A549 (cell line): Measurements from ENCODE around the gene HOXA7. TPM values are rescaled to one million over a fixed set of nuclear protein-coding genes. Genes with fewer than 3 reads are reported as not detected.

Source experiments
- ATAC-seq, 2 experiments: fragments of 200-7000 bp in 1 of 2; fragments of >200 bp in 1 of 2; cut with Nextera tagmentation in 1 of 2; cut with Tn5 transposase in 1 of 2; 3 replicates each; pipeline versions ENCODE4 v1.8.0 to v1.9.1; 2018 to 2020; ENCODE audit warnings: mild to moderate bottlenecking in 1 of 2, moderate library complexity in 1 of 2
- CTCF ChIA-PET: fragments of 300-600 bp; sonication (Branson Sonifier 250); formaldehyde crosslinking; extraction: SDS; loops from one replicate; lab custom pipeline; 2021; ENCODE audit warnings: antibody characterized with exemption, inconsistent platforms; lab: Yijun Ruan, JAX
- POLR2A ChIA-PET: fragments of 350-600 bp; formaldehyde crosslinking; extraction: SDS; loops from one replicate; lab custom pipeline; 2021; ENCODE audit warnings: antibody characterized with exemption, inconsistent platforms; lab: Yijun Ruan, JAX
- DNase-seq, 2 experiments: peaks; one replicate each; pipeline versions ENCODE4 v3.0.0 to v3.0.0-alpha.2; 2011 to 2016; ENCODE audit warnings: low read depth in 1 of 2, low spot score in 1 of 2
- FAIRE-seq: peaks from 2 replicates; lab custom pipeline; 2011; peaks lifted over from hg19 to GRCh38; lab: Jason Lieb, UNC
- H3K27ac ChIP-seq, 2 experiments: fragments of >200 bp; sonication (Bioruptor Twin); formaldehyde crosslinking; 3 replicates each; pipeline ENCODE4 v1.5.1; 2016 to 2017
- H3K4me1 ChIP-seq: fragments of >200 bp; sonication (Bioruptor Twin); formaldehyde crosslinking; 3 replicates; pipeline ENCODE4 v1.6.1; 2016
- H3K4me2 ChIP-seq: fragments of >200 bp; sonication (Bioruptor Twin); formaldehyde crosslinking; 3 replicates; pipeline ENCODE4 v1.6.1; 2016
- H3K4me3 ChIP-seq: fragments of >200 bp; sonication (Bioruptor Twin); formaldehyde crosslinking; 3 replicates; pipeline ENCODE4 v1.5.1; 2016
- H3K9me3 ChIP-seq: fragments of >200 bp; sonication (Bioruptor Twin); formaldehyde crosslinking; 3 replicates; pipeline ENCODE4 v1.6.1; 2016
- ATOH8 ChIP-seq: fragments of 250-450 bp; sonication (Bioruptor Pico); IDR thresholded peaks from 2 replicates; pipeline ENCODE4 v1.5.0; 2020; ENCODE audit warnings: low read depth, mild to moderate bottlenecking, moderate library complexity
- BCL3 ChIP-seq: fragments of >200 bp; sonication (Bioruptor Twin); formaldehyde crosslinking; IDR thresholded peaks from 3 replicates; pipeline ENCODE4 v1.6.1; 2016
- CBX8 ChIP-seq: fragments of 200-600 bp; sonication (generic); IDR thresholded peaks from 2 replicates; pipeline ENCODE4 v1.6.1; 2016
- CTCF ChIP-seq: fragments of >200 bp; sonication (Bioruptor Twin); formaldehyde crosslinking; IDR thresholded peaks from 3 replicates; pipeline ENCODE4 v1.5.1; 2016
- EHMT2 ChIP-seq: fragments of 200-600 bp; sonication (generic); IDR thresholded peaks from 2 replicates; pipeline ENCODE4 v1.6.1; 2016; ENCODE audit warnings: antibody characterized with exemption, low read depth, mild to moderate bottlenecking, moderate library complexity
- FOSL2 ChIP-seq, 2 experiments: fragments of 450-650 bp in 1 of 2; fragments of >200 bp in 1 of 2; sonication (Bioruptor Twin) in 1 of 2; formaldehyde crosslinking; IDR thresholded peaks; 2 replicates each; pipeline versions ENCODE4 v1.5.0 to v1.6.1; 2016 to 2020; ENCODE audit warnings: mild to moderate bottlenecking in 1 of 2, moderate library complexity in 1 of 2
- HOXA7 ChIP-seq: fragments of 250-450 bp; sonication (Bioruptor Pico); IDR thresholded peaks from 2 replicates; pipeline ENCODE4 v1.5.0; 2020; ENCODE audit warnings: mild to moderate bottlenecking, moderate library complexity
- HOXB13 ChIP-seq: fragments of 250-450 bp; sonication (Bioruptor Pico); IDR thresholded peaks from 2 replicates; pipeline ENCODE4 v1.5.0; 2020; ENCODE audit warnings: low read depth, mild to moderate bottlenecking, moderate library complexity
- JUN ChIP-seq, 2 experiments: fragments of >200 bp; sonication (Bioruptor Twin); formaldehyde crosslinking; IDR thresholded peaks; 2 replicates in 1 of 2; 3 replicates in 1 of 2; pipeline ENCODE4 v1.6.1; 2016 to 2017
- JUNB ChIP-seq: fragments of >200 bp; sonication (Bioruptor Twin); formaldehyde crosslinking; IDR thresholded peaks from 2 replicates; pipeline ENCODE4 v1.6.1; 2016
- MAX ChIP-seq: IDR thresholded peaks from 2 replicates; pipeline ENCODE4 v1.6.1; 2012
- MAZ ChIP-seq: fragments of 150-350 bp; IDR thresholded peaks from 2 replicates; pipeline ENCODE4 v1.6.1; 2014; ENCODE audit warnings: antibody characterized with exemption, low read depth, low read length, borderline replicate concordance
- NPAS2 ChIP-seq: fragments of 250-450 bp; sonication (Bioruptor Pico); IDR thresholded peaks from 2 replicates; pipeline ENCODE4 v1.8.0; 2022; ENCODE audit warnings: mild to moderate bottlenecking, moderate library complexity, borderline replicate concordance
- POLR2A ChIP-seq: IDR thresholded peaks from 2 replicates; pipeline ENCODE4 v1.6.1; 2012; ENCODE audit warnings: mild to moderate bottlenecking, low read length
- RNF2 ChIP-seq: fragments of 200-600 bp; sonication (generic); IDR thresholded peaks from 2 replicates; pipeline ENCODE4 v1.6.1; 2016; ENCODE audit warnings: low read depth, mild to moderate bottlenecking, antibody characterized with exemption, moderate library complexity, borderline replicate concordance
- SMC3 ChIP-seq: fragments of >200 bp; sonication (Bioruptor Twin); formaldehyde crosslinking; IDR thresholded peaks from 3 replicates; pipeline ENCODE4 v1.6.1; 2018; ENCODE audit warnings: inconsistent platforms
- TP53 ChIP-seq: fragments of 250-450 bp; sonication (Bioruptor Pico); IDR thresholded peaks from 2 replicates; pipeline ENCODE4 v1.5.0; 2021; ENCODE audit warnings: mild to moderate bottlenecking, moderate library complexity
- ZC3H11A ChIP-seq: fragments of 450-650 bp; IDR thresholded peaks from 2 replicates; pipeline ENCODE4 v1.6.1; 2014; ENCODE audit warnings: antibody characterized with exemption, mild to moderate bottlenecking
- ZSCAN20 ChIP-seq: fragments of 250-450 bp; sonication (Bioruptor Pico); IDR thresholded peaks from 2 replicates; pipeline ENCODE4 v1.8.0; 2022; ENCODE audit warnings: mild to moderate bottlenecking, moderate library complexity
- WGBS: methylation state at CpG from one replicate; pipeline ENCODE4 v1.1.6; 2017; ENCODE audit errors: missing lambda C conversion rate; 5-methylcytosine and 5-hydroxymethylcytosine counted together
- polyA plus RNA-seq, 4 experiments: library from polyadenylated mRNA; depleted of rRNA in 3 of 4; stranded (reverse); fragments of >200 nt; fragmentation: RNase III in 1 of 4; extraction: RNeasy Plus Mini Kit Qiagen cat#74134 plus additional on column Dnase treatment in 1 of 4; gene quantifications; 2 replicates in 3 of 4; 3 replicates in 1 of 4; pipeline ENCODE4 v1.2.3, GENCODE V29; 2011 to 2017

Gene HOXA7
- polyA plus RNA-seq, 2 of the 4 experiments (the other 2 are of a cell fraction): 4.1 to 4.8 TPM

GRCh38 chr7:27175626-27176523 lies 19.4 kb upstream of the HOXA7 start:
- Histone ChIP-seq H3K9me3 (no peaks in the 10 kb centered on the region), H3K4me3 (no peak overlapping the region), H3K4me2 (no peak overlapping the region), H3K4me1 (peaks cover 13% of the 10 kb centered on the region), H3K27ac (no peak overlapping the region)
- DNase-seq: no peak
- 91% methylated on average over 40 of the region's 40 CpGs for WGBS
- ATAC-seq: no peak
- FAIRE-seq: no peak
- ChIA-PET CTCF (interaction anchor here (0.6 to 2.5 kb wide), 7 partner anchors 8 to 31 kb away, joined by 3 to 14 read pairs (median 4); no protein-coding TSS in a partner anchor), POLR2A (no interaction called here)
- no peak for TF ChIP-seq MAZ
- no peak for TF ChIP-seq BCL3

- H3K27ac ChIP-seq: no peak overlapping the region
- CTCF ChIA-PET: interaction anchor here (1.3 to 6.1 kb wide), 5 partner anchors 11 to 26 kb away, joined by 3 to 47 read pairs (median 7); no protein-coding TSS in a partner anchor
- no peak for DNase-seq
- no peaks in the 10 kb centered on the region for H3K9me3 ChIP-seq
- POLR2A ChIA-PET: interaction anchor here (0.6 kb wide), 1 partner anchor 746 kb away, joined by 3 read pairs; no protein-coding TSS in a partner anchor
- H3K4me3 ChIP-seq: no peak overlapping the region
- 83% methylated on average over 12 of the region's 12 CpGs for WGBS
- no peak for FAIRE-seq
- peaks cover 9% of the 10 kb centered on the region for H3K4me1 ChIP-seq
- ATAC-seq: no peak
- TF ChIP-seq CTCF: no peak
- TF ChIP-seq CBX8: no peak
- TF ChIP-seq MAX: no peak
- no peak for TF ChIP-seq ZSCAN20 (CRISPR knock-in tag)
- TF ChIP-seq JUN (IDR thresholded peaks at IDR 0.05): no peak
- no peak for TF ChIP-seq TP53 (CRISPR knock-in tag)
- no peak for TF ChIP-seq EHMT2
- no peak for TF ChIP-seq ZC3H11A
- no peak for TF ChIP-seq HOXB13 (CRISPR knock-in tag)
- TF ChIP-seq HOXA7: no peak
- no peak for TF ChIP-seq JUNB
- TF ChIP-seq NPAS2 (CRISPR knock-in tag): no peak
- TF ChIP-seq, all 56 proteins: peak for 0
- no peak overlapping the region for H3K4me2 ChIP-seq
Measured at GRCh38 chr7:27174874-27175625, 18.6 kb upstream of the HOXA7 start.

- POLR2A ChIA-PET: interaction anchor here (0.6 kb wide), 1 partner anchor 747 kb away, joined by 3 read pairs; no protein-coding TSS in a partner anchor
- H3K27ac ChIP-seq: peak within 1 kb of the TSS; percentile 88 to 90
- no peak for FAIRE-seq
- H3K4me1 ChIP-seq: peaks cover 5% of the 10 kb centered on the region; the same call in 2 of the 3 replicates
- H3K9me3 ChIP-seq: no peaks in the 10 kb centered on the region
- DNase-seq: no peak
- ATAC-seq: no peak
- peak within 1 kb of the TSS; percentile 74 for H3K4me2 ChIP-seq
- CTCF ChIA-PET: interaction anchor here (1.6 to 6.1 kb wide), 3 partner anchors 12 to 21 kb away, joined by 3 to 47 read pairs (median 4); no protein-coding TSS in a partner anchor
- no peak for TF ChIP-seq RNF2
- TF ChIP-seq JUN (IDR thresholded peaks at IDR 0.05): no peak
- TF ChIP-seq SMC3: no peak
- TF ChIP-seq POLR2A: no peak
- no peak for TF ChIP-seq BCL3
- no peak for TF ChIP-seq HOXA7
- TF ChIP-seq FOSL2 (IDR thresholded peaks at IDR 0.05): no peak
- no peak for TF ChIP-seq FOSL2 (CRISPR knock-in tag; IDR thresholded peaks at IDR 0.05)
- no peak for TF ChIP-seq NPAS2 (CRISPR knock-in tag)
- TF ChIP-seq ATOH8 (CRISPR knock-in tag): no peak
- no peak for TF ChIP-seq EHMT2
- TF ChIP-seq, all 56 proteins: peak for 0
- 93% methylated on average over 70 of the region's 82 CpGs for WGBS
- H3K4me3 ChIP-seq: peak within 1 kb of the TSS; percentile 54
Measured at GRCh38 chr7:27173956-27174873, 17.7 kb upstream of the HOXA7 start, which contains the start of gene HOXA10. HOXA10 (minus strand) TSS chr7:27174320; CDS start chr7:27174306, 14 bp downstream.
